NAMALWA (cell line): ENCODE results near the gene PTPRR.

Experiments used
- DNase-seq: peaks from one replicate; pipeline ENCODE4 v3.0.0-alpha.2; 2015; ENCODE audit warnings: low spot score

PTPRR gene

GRCh38 chr12:70918321-70918720 is 2.2 kb downstream of the PTPRR start:
- no peak for DNase-seq

GRCh38 chr12:70910666-70911065 is 9.9 kb downstream of the PTPRR start:
- peak; percentile 77 for DNase-seq

- no peak for DNase-seq
These were observed 11.6 kb downstream of the PTPRR start for GRCh38 chr12:70908978-70909377.

GRCh38 chr12:70907412-70907811 is 13.1 kb downstream of the PTPRR start:
- DNase-seq = no peak

GRCh38 chr12:70895956-70896355 is 24.6 kb downstream of the PTPRR start:
- DNase-seq = no peak

- DNase-seq = no peak
These were observed 27.9 kb downstream of the PTPRR start for GRCh38 chr12:70892593-70892992.

- no peak for DNase-seq
These were observed 29.4 kb downstream of the PTPRR start for GRCh38 chr12:70890895-70891832.

GRCh38 chr12:70885956-70886355 is 34.6 kb downstream of the PTPRR start:
- no peak for DNase-seq

GRCh38 chr12:70883855-70884254 is 36.7 kb downstream of the PTPRR start:
- DNase-seq = no peak

- no peak for DNase-seq
These were observed 39.8 kb downstream of the PTPRR start for GRCh38 chr12:70880744-70881143.

- no peak for DNase-seq
These were observed 43.6 kb downstream of the PTPRR start for GRCh38 chr12:70876952-70877351.

- no peak for DNase-seq
These were observed 44.9 kb downstream of the PTPRR start for GRCh38 chr12:70875628-70876027.

- no peak for DNase-seq
These were observed 65.5 kb downstream of the PTPRR start for GRCh38 chr12:70854881-70855568.

GRCh38 chr12:70854138-70854537 is 66.4 kb downstream of the PTPRR start:
- no peak for DNase-seq

GRCh38 chr12:70853326-70853725 is 67.2 kb downstream of the PTPRR start:
- DNase-seq = no peak

- DNase-seq = no peak
These were observed 68.0 kb downstream of the PTPRR start for GRCh38 chr12:70852416-70853150.

GRCh38 chr12:70849265-70849960 is 71.1 kb downstream of the PTPRR start:
- peak; percentile 55 for DNase-seq

GRCh38 chr12:70847871-70848270 is 72.7 kb downstream of the PTPRR start:
- no peak for DNase-seq

- DNase-seq = no peak
These were observed 75.3 kb downstream of the PTPRR start for GRCh38 chr12:70845268-70845667.

- no peak for DNase-seq
These were observed 77.2 kb downstream of the PTPRR start for GRCh38 chr12:70843363-70843762.

- DNase-seq = no peak
These were observed 77.6 kb downstream of the PTPRR start for GRCh38 chr12:70842942-70843341.

GRCh38 chr12:70842136-70842535 is 78.4 kb downstream of the PTPRR start:
- no peak for DNase-seq
